GM12878 (cell line): ENCODE data around the gene SPTAN1. TPM values are rescaled to one million over a fixed set of nuclear protein-coding genes. Genes with fewer than 3 reads are reported as not detected.

ENCODE experiments used
- IKZF1 ChIP-seq: fragments of 450-650 bp; conservative IDR thresholded peaks from 2 replicates; pipeline ENCODE4 v1.6.1; 2017; ENCODE audit warnings: antibody characterized with exemption, mild to moderate bottlenecking
- MLLT1 ChIP-seq: fragments of 450-650 bp; IDR thresholded peaks from 2 replicates; pipeline ENCODE4 v1.6.1; 2016; ENCODE audit warnings: mild to moderate bottlenecking
- MTA3 ChIP-seq: IDR thresholded peaks from 2 replicates; pipeline ENCODE4 v1.6.1; 2012; ENCODE audit warnings: low read length, inconsistent platforms, borderline replicate concordance
- NFIC ChIP-seq: IDR thresholded peaks from 2 replicates; pipeline ENCODE4 v1.6.1; 2012; ENCODE audit warnings: low read depth, mild to moderate bottlenecking, inconsistent platforms, low read length, moderate library complexity
- NR2F1 ChIP-seq: fragments of 450-650 bp; conservative IDR thresholded peaks from 2 replicates; pipeline ENCODE4 v1.6.1; 2017; ENCODE audit warnings: mild to moderate bottlenecking
- PAX8 ChIP-seq: fragments of 450-650 bp; IDR thresholded peaks from 2 replicates; pipeline ENCODE4 v1.6.1; 2017; ENCODE audit warnings: mild to moderate bottlenecking, moderate library complexity
- POLR2A ChIP-seq: IDR thresholded peaks from 2 replicates; pipeline ENCODE4 v1.6.1; 2011; ENCODE audit warnings: low read depth, mild to moderate bottlenecking, low read length
- POU2F2 ChIP-seq: IDR thresholded peaks from 3 replicates; pipeline ENCODE4 v1.6.1; 2011; ENCODE audit warnings: low read depth, mild to moderate bottlenecking, low read length, borderline replicate concordance
- SKIL ChIP-seq: fragments of 450-650 bp; IDR thresholded peaks from 2 replicates; pipeline ENCODE4 v1.6.1; 2017; ENCODE audit warnings: mild to moderate bottlenecking, low read depth, inconsistent platforms; ENCODE audit not compliant: poor library complexity, severe bottlenecking
- SMAD1 ChIP-seq: fragments of 450-650 bp; IDR thresholded peaks from 2 replicates; pipeline ENCODE4 v1.6.1; 2018; ENCODE audit warnings: mild to moderate bottlenecking, low read depth; ENCODE audit not compliant: partially characterized antibody
- ZBTB11 ChIP-seq: fragments of 450-650 bp; formaldehyde crosslinking; IDR thresholded peaks from 2 replicates; pipeline ENCODE4 v1.5.0; 2022; ENCODE audit warnings: mild to moderate bottlenecking, missing genetic modification characterization
- ZNF592 ChIP-seq: fragments of 450-650 bp; IDR thresholded peaks from 2 replicates; pipeline ENCODE4 v1.6.1; 2017; ENCODE audit warnings: mild to moderate bottlenecking, moderate library complexity
- ZNF622 ChIP-seq: fragments of 450-650 bp; IDR thresholded peaks from 2 replicates; pipeline ENCODE4 v1.6.1; 2017; ENCODE audit warnings: mild to moderate bottlenecking, inconsistent platforms
- polyA plus RNA-seq, 11 experiments: library from polyadenylated mRNA; depleted of rRNA in 4 of 11; unstranded in 6 of 11; stranded (reverse) in 5 of 11; fragments of >200 nt; fragmentation: Nextera tagmentation in 4 of 11; fragmentation: Illumina TruSeq in 1 of 11; extraction: Ambion mirVana in 4 of 11; extraction: Trizol in 1 of 11; gene quantifications; 1 replicate in 1 of 11; 2 replicates in 10 of 11; pipeline versions ENCODE4 v1.2.1 to v1.2.3, GENCODE V29; 2011 to 2016; ENCODE audit warnings: inconsistent platforms in 2 of 11, missing spikeins in 2 of 11, low read depth in 1 of 11
- total RNA-seq, 4 experiments: library from RNA; depleted of rRNA in 3 of 4; stranded (reverse); fragments of >200 nt in 3 of 4; fragmentation: Illumina TruSeq in 1 of 4; extraction: Trizol in 1 of 4; gene quantifications; 2 replicates each; pipeline versions ENCODE4 v1.2.1 to v1.2.3, GENCODE V29; 2013 to 2021
- TF ChIP-seq, protein P1 (sequence below), 3 experiments: IDR thresholded peaks in 2 of 3; conservative IDR thresholded peaks in 1 of 3; 2 replicates each; pipeline ENCODE4 v1.5.1; 2011; ENCODE audit warnings: low read depth in 3 of 3, low read length in 3 of 3, mild to moderate bottlenecking in 3 of 3, control low read depth in 2 of 3, moderate library complexity in 2 of 3, inconsistent platforms in 1 of 3, mixed read lengths in 1 of 3; ENCODE audit not compliant: control insufficient read depth in 2 of 3, insufficient read depth in 1 of 3; ENCODE audit errors: extremely low read depth in 1 of 3
- TF ChIP-seq, protein P2 (sequence below): IDR thresholded peaks from 2 replicates; pipeline ENCODE4 v1.6.1; 2012; ENCODE audit warnings: low read depth, low read length, improper control_type of control experiment

The SPTAN1 gene
- total and polyA plus RNA-seq, 10 of the 15 experiments (the other 5 are each of a cell fraction or from before 2014, with no cell fraction given): 18.7 to 156 (median 73.6) TPM

DNA sequence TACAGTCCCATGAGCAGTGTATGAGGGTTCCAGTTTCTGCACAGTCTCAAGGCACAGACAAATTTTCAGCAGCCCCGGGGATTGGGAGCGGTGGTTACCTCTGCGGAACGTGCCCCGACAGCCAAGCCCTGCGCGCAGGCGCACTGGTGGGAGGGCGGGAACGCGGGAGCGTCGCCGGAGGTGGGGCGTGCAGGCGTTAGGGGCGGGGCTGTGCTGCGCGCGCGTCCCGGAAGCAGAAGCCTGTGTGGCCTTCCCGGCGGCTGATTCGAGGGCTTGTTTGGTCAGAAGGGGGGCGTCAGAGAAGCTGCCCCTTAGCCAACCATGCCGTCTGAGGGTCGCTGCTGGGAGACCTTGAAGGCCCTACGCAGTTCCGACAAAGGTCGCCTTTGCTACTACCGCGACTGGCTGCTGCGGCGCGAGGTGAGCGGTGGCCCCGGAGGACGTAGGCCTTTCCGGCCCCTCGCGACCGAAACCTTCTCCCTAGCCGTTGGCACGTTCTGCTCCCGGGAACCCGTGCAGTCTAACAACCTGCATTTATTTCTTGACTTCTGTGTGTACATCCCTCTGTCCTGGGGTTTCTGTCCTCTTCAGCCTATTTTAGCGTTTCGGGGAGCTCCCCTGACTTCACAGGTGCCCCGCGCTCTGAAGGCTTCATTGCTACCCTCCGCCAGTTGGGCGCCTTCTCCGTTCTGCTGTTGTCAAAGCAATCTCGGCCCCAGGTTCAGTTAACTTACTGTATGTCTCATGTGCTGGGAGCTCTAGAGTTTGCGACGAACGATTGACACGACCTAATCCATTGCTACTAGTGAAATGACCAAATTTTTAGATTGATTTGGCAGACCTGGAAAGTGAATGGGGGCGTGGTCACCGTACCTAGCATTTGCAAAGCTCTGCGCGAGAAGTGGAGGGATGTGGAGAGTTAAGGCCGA, 47.6 kb upstream of the SPTAN1 start, which contains the start of gene GLE1 (continued):
- TF ChIP-seq NFIC (no peak), ZBTB11 (CRISPR knock-in tag) (no peak), PAX8 (no peak), MLLT1 (peak; percentile 76), NR2F1 (no peak), MTA3 (no peak), ZNF622 (no peak), POLR2A (peak; percentile 87), POU2F2 (0 out of 3 replicates have a peak, but pooled peaks have one; percentile 16), IKZF1 (peak; percentile 85), SKIL (no peak), SMAD1 (no peak), ZNF592 (no peak)
- TF ChIP-seq, protein P1, sequence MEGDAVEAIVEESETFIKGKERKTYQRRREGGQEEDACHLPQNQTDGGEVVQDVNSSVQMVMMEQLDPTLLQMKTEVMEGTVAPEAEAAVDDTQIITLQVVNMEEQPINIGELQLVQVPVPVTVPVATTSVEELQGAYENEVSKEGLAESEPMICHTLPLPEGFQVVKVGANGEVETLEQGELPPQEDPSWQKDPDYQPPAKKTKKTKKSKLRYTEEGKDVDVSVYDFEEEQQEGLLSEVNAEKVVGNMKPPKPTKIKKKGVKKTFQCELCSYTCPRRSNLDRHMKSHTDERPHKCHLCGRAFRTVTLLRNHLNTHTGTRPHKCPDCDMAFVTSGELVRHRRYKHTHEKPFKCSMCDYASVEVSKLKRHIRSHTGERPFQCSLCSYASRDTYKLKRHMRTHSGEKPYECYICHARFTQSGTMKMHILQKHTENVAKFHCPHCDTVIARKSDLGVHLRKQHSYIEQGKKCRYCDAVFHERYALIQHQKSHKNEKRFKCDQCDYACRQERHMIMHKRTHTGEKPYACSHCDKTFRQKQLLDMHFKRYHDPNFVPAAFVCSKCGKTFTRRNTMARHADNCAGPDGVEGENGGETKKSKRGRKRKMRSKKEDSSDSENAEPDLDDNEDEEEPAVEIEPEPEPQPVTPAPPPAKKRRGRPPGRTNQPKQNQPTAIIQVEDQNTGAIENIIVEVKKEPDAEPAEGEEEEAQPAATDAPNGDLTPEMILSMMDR (IDR thresholded peaks at IDR 0.05 in 2 of 3, conservative IDR thresholded peaks at IDR 0.05 in 1 of 3; ENCODE audit: control insufficient read depth in 2 of 3, extremely low read depth in 1 of 3, insufficient read depth in 1 of 3, low read depth in 3 of 3, low read length in 3 of 3): no peak
- TF ChIP-seq, protein P2, sequence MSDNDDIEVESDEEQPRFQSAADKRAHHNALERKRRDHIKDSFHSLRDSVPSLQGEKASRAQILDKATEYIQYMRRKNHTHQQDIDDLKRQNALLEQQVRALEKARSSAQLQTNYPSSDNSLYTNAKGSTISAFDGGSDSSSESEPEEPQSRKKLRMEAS: peak; percentile 46; the same call in 1 of the 2 replicates
